ENCODE measurements around the gene CYP2R1.

GRCh38 chr11:14902650-14903350 lies 10.8 kb upstream of the CYP2R1 start:
- no peak for TF ChIP-seq NONO (IDR thresholded peaks at IDR 0.05)
- no peak for TF ChIP-seq NONO (CRISPR knock-in tag; conservative IDR thresholded peaks at IDR 0.05)
- TF ChIP-seq ZNF24 (IDR thresholded peaks at IDR 0.05), result no peak
- TF ChIP-seq BRCA1 (CRISPR knock-in tag; IDR thresholded peaks at IDR 0.05), result no peak
- TF ChIP-seq ZNF274 (CRISPR knock-in tag; IDR thresholded peaks at IDR 0.05), result no peak
- TF ChIP-seq TAF1 (CRISPR knock-in tag; IDR thresholded peaks at IDR 0.05), result no peak
- no peak for TF ChIP-seq AKNA (CRISPR knock-in tag; IDR thresholded peaks at IDR 0.05; ENCODE audit: borderline replicate concordance)
- TF ChIP-seq ZBTB21 (CRISPR knock-in tag; IDR thresholded peaks at IDR 0.05), result no peak
- TF ChIP-seq, protein P1, sequence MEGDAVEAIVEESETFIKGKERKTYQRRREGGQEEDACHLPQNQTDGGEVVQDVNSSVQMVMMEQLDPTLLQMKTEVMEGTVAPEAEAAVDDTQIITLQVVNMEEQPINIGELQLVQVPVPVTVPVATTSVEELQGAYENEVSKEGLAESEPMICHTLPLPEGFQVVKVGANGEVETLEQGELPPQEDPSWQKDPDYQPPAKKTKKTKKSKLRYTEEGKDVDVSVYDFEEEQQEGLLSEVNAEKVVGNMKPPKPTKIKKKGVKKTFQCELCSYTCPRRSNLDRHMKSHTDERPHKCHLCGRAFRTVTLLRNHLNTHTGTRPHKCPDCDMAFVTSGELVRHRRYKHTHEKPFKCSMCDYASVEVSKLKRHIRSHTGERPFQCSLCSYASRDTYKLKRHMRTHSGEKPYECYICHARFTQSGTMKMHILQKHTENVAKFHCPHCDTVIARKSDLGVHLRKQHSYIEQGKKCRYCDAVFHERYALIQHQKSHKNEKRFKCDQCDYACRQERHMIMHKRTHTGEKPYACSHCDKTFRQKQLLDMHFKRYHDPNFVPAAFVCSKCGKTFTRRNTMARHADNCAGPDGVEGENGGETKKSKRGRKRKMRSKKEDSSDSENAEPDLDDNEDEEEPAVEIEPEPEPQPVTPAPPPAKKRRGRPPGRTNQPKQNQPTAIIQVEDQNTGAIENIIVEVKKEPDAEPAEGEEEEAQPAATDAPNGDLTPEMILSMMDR (CRISPR knock-in tag; IDR thresholded peaks at IDR 0.05), result no peak
- TF ChIP-seq SNRNP70 (IDR thresholded peaks at IDR 0.05; ENCODE audit: low read depth, low read length), result no peak
- TF ChIP-seq FOSL1 (CRISPR knock-in tag; IDR thresholded peaks at IDR 0.05; ENCODE audit: borderline replicate concordance), result no peak
- no peak for TF ChIP-seq POLR2G (IDR thresholded peaks at IDR 0.05; ENCODE audit: low read depth, low read length)

Data from HepG2 (cell line).